A673 (cell line): Measurements from ENCODE around the gene TXNDC16.

Experiments used
- CTCF ChIP-seq: fragments of 300-800, 200-600 bp; sonication (generic); conservative IDR thresholded peaks from 2 replicates; pipeline ENCODE4 v1.5.1; 2017; ENCODE audit warnings: low read depth, mild to moderate bottlenecking, antibody characterized with exemption, low read length, moderate library complexity, mixed read lengths
- EZH2 ChIP-seq: fragments of 200-600 bp; sonication (generic); IDR thresholded peaks from 2 replicates; pipeline ENCODE4 v1.6.1; 2017; ENCODE audit warnings: borderline replicate concordance, low read depth, mild to moderate bottlenecking, mixed read lengths, antibody characterized with exemption, low read length; ENCODE audit not compliant: poor library complexity, severe bottlenecking

GRCh38 chr14:52399921-52400595, 152.2 kb downstream of the TXNDC16 start:
- TF ChIP-seq CTCF (peak; percentile 33; the same call in 1 of the 2 replicates), EZH2 (no peak)
